Ishikawa (cell line): ENCODE results near the gene MED12L.

ENCODE experiments used
- CEBPB ChIP-seq: IDR thresholded peaks from 2 replicates; pipeline ENCODE4 v1.6.1; 2012
- CREB1 ChIP-seq: IDR thresholded peaks from 2 replicates; pipeline ENCODE4 v1.6.1; 2012; ENCODE audit warnings: low read depth
- EGR1 ChIP-seq: IDR thresholded peaks from 2 replicates; pipeline ENCODE4 v1.6.1; 2012
- EP300 ChIP-seq: IDR thresholded peaks from 2 replicates; pipeline ENCODE4 v1.6.1; 2012; ENCODE audit warnings: borderline replicate concordance
- FOXM1 ChIP-seq: IDR thresholded peaks from 2 replicates; pipeline ENCODE4 v1.6.1; 2012; ENCODE audit warnings: low read depth, borderline replicate concordance
- RAD21 ChIP-seq: IDR thresholded peaks from 2 replicates; pipeline ENCODE4 v1.6.1; 2012; ENCODE audit warnings: low read depth
- TCF12 ChIP-seq: IDR thresholded peaks from 2 replicates; pipeline ENCODE4 v1.6.1; 2012; ENCODE audit warnings: low read depth
- TEAD4 ChIP-seq: IDR thresholded peaks from 2 replicates; pipeline ENCODE4 v1.6.1; 2012
- USF1 ChIP-seq: IDR thresholded peaks from 2 replicates; pipeline ENCODE4 v1.6.1; 2012
- TF ChIP-seq, protein P1 (sequence below): IDR thresholded peaks from 2 replicates; pipeline ENCODE4 v1.6.1; 2012

DNA sequence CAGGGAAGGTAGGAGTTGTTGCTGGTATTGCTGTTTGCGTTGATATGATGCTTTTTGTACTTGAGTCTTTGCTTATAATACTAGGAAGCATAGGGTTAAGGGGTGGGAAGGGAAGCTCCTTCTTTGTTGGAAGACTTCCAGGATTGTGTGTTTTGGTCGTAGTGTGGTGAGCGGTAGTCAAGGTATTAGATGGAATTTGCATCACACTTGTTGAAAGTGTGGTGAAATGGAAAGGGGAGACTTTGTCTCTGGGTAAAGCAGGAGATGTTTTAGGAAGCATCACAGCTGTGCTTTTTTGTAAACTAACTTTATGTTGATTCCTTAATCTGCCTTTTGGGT, 360.5 kb downstream of the MED12L start:
- TF ChIP-seq, protein P1, sequence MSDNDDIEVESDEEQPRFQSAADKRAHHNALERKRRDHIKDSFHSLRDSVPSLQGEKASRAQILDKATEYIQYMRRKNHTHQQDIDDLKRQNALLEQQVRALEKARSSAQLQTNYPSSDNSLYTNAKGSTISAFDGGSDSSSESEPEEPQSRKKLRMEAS, result no peak
- no peak for TF ChIP-seq EP300
- no peak for TF ChIP-seq CREB1
- TF ChIP-seq FOXM1, result no peak
- TF ChIP-seq TCF12, result no peak
- TF ChIP-seq CEBPB, result no peak
- TF ChIP-seq RAD21, result no peak
- no peak for TF ChIP-seq USF1
- TF ChIP-seq EGR1, result no peak
- TF ChIP-seq TEAD4, result no peak
